PFSK-1 (cell line): ENCODE data around the gene MEN1.

Experiments used
- FOXP2 ChIP-seq: optimal IDR thresholded peaks from 2 replicates; pipeline ENCODE3; 2011; ENCODE audit warnings: borderline replicate concordance, control low read depth, inconsistent platforms; ENCODE audit not compliant: insufficient read depth; ENCODE audit errors: extremely low read length, extremely low read depth
- POLR2AphosphoS5 ChIP-seq: IDR thresholded peaks from 2 replicates; pipeline ENCODE4 v1.6.1; 2012; ENCODE audit warnings: low read depth, mild to moderate bottlenecking, control low read depth, low read length, moderate library complexity
- SIN3A ChIP-seq: IDR thresholded peaks from 2 replicates; pipeline ENCODE4 v1.6.1; 2012; ENCODE audit warnings: mild to moderate bottlenecking, low read length, moderate library complexity, borderline replicate concordance; ENCODE audit not compliant: insufficient read depth
- TAF1 ChIP-seq: IDR thresholded peaks from 2 replicates; pipeline ENCODE4 v1.6.1; 2012; ENCODE audit warnings: low read length, control low read depth, borderline replicate concordance; ENCODE audit not compliant: insufficient read depth
- TF ChIP-seq, protein P1 (sequence below), 2 experiments: IDR thresholded peaks; 2 replicates each; pipeline versions ENCODE4 v1.6.1 to v1.8.0; 2011 to 2012; ENCODE audit warnings: low read depth in 2 of 2, low read length in 2 of 2, control low read depth in 1 of 2, inconsistent platforms in 1 of 2, mild to moderate bottlenecking in 1 of 2, moderate library complexity in 1 of 2; ENCODE audit not compliant: insufficient read depth in 1 of 2

MEN1 gene

DNA sequence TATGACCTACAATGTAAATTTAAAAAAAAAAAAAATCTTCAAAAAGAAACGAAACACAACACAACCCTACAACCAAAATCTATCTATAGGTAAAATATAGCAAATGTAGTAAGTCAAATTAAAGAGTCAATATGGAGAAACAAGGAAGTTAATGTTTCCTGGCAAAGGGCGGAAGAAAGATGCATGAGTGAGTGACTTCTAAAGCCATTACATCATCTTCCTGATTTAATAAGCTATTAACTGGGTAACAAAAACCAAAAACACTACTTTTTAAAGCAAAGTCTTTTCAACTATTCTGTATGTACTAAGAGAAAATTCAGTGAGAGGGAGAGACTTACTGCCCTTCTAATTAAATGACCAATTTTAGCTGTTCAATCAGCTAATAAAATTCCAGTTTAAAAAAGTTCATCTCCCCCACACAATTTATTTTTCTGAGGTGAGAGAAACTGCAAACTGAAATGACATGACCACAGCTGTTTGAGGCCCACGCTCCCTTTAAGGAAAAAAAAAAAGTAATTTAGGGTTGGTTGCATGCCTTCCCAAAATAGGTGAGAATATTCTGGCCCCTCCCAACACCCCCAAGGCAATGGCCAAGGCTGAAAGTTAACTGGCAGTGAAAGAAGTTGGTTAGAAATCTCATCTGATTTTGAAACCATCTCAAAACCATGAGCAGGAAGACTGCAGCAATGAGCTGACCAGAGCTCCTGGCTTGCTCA is 37.9 kb downstream of the MEN1 start:
- no peak for TF ChIP-seq SIN3A
- no peak for TF ChIP-seq FOXP2

DNA sequence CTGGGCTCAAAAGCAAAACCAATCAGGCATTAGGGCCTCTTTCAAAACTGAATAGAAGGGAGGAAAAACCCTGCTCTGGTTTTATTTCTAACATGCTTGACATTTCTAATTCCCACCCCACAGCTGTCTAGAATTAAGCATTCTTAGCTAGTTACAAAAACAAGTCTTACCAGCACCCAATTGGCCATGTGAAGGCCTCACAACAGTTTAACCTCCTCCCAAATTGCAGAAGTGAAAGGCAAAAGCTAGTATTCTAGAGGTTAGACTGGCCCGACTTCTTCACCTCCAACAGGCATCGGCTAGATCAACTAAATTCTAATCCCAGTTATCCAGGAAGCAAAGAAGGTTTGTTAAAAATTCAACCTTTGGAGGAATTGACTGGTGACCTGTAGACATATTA is 38.5 kb downstream of the MEN1 start:
- no peak for TF ChIP-seq SIN3A
- TF ChIP-seq, protein P1, sequence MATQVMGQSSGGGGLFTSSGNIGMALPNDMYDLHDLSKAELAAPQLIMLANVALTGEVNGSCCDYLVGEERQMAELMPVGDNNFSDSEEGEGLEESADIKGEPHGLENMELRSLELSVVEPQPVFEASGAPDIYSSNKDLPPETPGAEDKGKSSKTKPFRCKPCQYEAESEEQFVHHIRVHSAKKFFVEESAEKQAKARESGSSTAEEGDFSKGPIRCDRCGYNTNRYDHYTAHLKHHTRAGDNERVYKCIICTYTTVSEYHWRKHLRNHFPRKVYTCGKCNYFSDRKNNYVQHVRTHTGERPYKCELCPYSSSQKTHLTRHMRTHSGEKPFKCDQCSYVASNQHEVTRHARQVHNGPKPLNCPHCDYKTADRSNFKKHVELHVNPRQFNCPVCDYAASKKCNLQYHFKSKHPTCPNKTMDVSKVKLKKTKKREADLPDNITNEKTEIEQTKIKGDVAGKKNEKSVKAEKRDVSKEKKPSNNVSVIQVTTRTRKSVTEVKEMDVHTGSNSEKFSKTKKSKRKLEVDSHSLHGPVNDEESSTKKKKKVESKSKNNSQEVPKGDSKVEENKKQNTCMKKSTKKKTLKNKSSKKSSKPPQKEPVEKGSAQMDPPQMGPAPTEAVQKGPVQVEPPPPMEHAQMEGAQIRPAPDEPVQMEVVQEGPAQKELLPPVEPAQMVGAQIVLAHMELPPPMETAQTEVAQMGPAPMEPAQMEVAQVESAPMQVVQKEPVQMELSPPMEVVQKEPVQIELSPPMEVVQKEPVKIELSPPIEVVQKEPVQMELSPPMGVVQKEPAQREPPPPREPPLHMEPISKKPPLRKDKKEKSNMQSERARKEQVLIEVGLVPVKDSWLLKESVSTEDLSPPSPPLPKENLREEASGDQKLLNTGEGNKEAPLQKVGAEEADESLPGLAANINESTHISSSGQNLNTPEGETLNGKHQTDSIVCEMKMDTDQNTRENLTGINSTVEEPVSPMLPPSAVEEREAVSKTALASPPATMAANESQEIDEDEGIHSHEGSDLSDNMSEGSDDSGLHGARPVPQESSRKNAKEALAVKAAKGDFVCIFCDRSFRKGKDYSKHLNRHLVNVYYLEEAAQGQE (IDR thresholded peaks at IDR 0.05; ENCODE audit: insufficient read depth in 1 of 2, low read depth in 2 of 2, low read length in 2 of 2), result no peak
- no peak for TF ChIP-seq TAF1
- TF ChIP-seq FOXP2, result no peak

DNA sequence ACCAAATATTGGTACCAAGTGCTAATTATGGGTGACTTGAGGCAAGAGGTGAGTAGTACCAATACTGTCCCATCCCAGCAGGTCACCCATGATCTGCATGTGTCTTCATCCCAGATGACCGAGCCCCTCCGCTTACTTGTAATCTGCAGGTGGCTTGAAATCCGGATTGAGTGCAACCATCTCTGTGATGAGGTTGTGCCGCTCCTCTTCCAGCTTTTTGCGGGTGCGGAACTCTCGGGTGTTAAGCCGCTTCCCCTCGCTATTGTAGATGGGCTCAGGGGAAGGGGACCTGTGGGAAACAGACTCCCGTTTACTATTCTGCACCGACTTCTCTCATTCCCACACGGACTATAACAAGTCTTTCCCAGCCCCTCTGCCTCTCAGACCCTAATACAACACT is 40.2 kb downstream of the MEN1 start:
- no peak for TF ChIP-seq SIN3A

DNA sequence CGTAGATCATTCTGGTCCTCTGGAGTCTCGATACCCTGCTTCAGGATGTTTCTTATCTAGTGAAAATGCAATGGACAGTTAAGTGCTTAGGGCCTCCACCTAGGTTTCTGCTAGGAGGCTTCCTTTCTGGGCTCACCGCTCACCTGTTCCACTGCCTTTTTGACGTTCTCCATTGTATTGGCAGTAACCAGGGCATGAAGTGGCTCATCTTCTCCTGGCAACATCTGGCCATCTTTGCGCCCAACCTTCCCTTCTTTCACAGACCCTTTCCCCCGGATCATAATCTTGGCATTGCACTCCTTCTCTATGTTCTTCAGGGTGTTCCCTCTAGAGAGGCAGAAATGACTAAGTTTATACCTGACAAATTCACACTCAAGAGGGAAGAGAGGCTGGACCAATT is 41.1 kb downstream of the MEN1 start:
- no peak for TF ChIP-seq SIN3A
- TF ChIP-seq FOXP2, result no peak
- no peak for TF ChIP-seq TAF1
- TF ChIP-seq POLR2AphosphoS5, result no peak
- TF ChIP-seq, protein P1 (IDR thresholded peaks at IDR 0.05; ENCODE audit: insufficient read depth in 1 of 2, low read depth in 2 of 2, low read length in 2 of 2), result no peak

DNA sequence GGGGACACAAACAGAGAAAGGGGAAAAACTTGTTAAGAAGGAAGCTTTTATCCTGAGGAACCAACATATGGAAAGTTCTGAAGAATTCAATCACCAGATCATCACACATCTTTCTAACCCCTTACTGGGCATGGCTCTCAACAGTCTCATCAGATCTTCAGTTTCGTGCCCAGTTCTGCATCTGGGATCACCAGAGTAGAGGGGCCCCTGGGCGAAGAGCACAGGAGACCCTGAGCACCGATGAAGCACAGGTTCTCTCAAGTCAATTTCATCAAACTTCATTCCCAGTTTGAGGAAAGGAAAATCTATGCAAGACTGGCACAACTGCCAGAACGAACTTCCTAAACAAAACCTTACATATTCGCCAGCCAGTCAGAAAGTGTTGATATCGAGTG is 42.1 kb downstream of the MEN1 start:
- TF ChIP-seq, protein P1 (IDR thresholded peaks at IDR 0.05; ENCODE audit: insufficient read depth in 1 of 2, low read depth in 2 of 2, low read length in 2 of 2), result no peak
- TF ChIP-seq FOXP2, result no peak
- no peak; the same call in 1 of the 2 replicates for TF ChIP-seq POLR2AphosphoS5
- no peak for TF ChIP-seq SIN3A
- no peak for TF ChIP-seq TAF1

DNA sequence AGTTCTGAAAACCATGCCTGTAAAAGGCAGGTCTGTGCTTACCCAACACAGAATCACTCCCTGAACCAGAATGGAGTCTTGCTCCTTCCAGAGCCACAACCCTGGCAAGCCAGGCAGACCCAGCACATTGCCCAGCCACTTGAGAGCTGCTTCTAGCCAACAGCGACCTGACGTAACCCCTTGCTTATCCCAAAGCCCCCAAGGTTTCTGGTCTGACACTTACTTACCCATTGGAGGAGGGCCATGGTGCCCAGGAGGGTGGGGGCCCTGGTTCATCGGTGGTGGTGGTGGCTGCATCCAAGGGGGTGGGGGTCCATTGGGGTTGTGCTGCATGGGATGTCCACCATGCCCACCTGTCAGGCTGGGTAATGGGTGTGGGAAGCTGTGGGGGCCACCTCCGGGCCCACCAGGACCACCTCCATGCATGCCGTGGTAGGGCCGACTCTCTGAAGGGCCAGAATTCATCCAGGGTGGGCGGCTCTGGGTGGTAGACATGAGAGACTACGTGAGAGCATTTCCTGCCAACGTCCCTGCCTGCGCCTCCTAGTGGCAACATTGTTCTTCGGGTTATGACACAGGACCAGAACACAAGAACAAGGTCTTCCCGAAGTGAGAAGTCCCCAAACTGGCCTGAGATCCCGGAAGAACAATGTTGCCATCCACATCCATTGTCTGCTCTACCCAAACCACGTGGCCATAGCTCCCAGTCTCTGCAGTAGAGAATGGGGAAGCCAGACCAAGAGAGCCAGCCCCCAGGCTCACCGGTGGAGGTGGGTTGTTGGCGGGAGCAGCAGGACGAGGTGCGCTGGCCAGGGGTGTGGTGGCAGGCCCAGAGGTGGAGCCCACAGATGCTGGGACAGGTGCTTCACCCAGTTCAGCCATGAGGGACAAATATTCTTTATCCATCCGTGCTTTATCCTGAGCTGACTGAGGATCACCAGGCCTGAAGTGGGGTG is 42.7 kb downstream of the MEN1 start:
- TF ChIP-seq FOXP2, result no peak
- no peak for TF ChIP-seq TAF1
- TF ChIP-seq SIN3A, result no peak
- TF ChIP-seq, protein P1 (IDR thresholded peaks at IDR 0.05; ENCODE audit: insufficient read depth in 1 of 2, low read depth in 2 of 2, low read length in 2 of 2), result no peak
- TF ChIP-seq POLR2AphosphoS5, result no peak; the same call in 1 of the 2 replicates
